GM18511 (cell line): ENCODE data around the gene VSIG8.

Experiments used
- ATAC-seq: cut with Tn5 transposase; IDR thresholded peaks from one replicate; pipeline ENCODE4 v1.9.1; 2021; ENCODE audit warnings: mild to moderate bottlenecking, moderate library complexity; ENCODE audit not compliant: unreplicated experiment

The VSIG8 gene

DNA sequence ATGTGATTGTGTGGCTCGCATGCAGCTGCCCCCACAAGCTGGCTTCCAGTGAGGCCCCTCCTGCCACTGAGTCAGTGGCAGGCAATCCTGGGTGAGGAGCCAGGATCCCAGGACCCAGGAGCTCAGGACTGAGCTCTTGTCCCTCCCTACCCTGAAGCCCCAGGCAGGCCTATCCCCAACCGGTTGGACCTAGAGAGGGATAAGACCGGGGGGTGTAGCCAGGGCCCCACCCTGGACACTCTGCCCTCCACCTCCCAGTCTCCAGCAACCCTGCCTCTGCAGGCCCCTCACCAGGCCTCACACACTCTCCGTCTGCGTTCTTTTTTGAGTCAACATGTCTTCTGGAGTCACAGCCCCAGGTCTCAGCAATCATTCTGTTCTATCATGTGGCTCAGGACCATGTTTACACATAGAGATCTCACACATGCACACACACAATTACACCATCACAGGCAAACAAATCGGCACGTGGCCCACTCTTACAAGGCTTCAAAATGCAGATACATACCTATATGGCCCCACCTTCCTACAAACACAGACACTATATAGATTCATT is 2.6 kb downstream of the VSIG8 start:
- ATAC-seq = no peak

- ATAC-seq = no peak
These were observed 4.6 kb downstream of the VSIG8 start for GRCh38 chr1:159857889-159858288.

DNA sequence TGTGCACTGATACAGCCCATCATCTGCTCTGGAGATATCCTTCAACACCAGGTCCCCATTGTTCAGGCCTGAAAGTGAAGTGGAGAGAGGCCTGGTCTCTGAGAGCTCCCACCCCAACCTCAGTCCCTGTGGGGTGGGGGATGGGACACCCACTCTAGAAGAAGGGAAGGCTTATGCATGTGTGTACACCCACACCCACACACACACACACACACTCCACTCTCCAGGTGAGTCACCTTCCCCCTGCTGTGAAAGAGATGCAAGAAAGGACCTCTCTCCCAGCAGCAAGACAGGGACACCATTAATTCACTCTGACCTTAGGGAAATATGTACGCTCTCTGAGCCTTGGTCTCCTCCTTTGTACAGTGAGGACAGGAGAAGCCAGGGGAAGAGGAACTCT is 5.9 kb downstream of the VSIG8 start:
- no peak for ATAC-seq

- no peak for ATAC-seq
These were observed 6.7 kb downstream of the VSIG8 start for GRCh38 chr1:159855709-159856108.

- ATAC-seq = peak; percentile 92
These were observed 7.7 kb downstream of the VSIG8 start for GRCh38 chr1:159854693-159855192.

DNA sequence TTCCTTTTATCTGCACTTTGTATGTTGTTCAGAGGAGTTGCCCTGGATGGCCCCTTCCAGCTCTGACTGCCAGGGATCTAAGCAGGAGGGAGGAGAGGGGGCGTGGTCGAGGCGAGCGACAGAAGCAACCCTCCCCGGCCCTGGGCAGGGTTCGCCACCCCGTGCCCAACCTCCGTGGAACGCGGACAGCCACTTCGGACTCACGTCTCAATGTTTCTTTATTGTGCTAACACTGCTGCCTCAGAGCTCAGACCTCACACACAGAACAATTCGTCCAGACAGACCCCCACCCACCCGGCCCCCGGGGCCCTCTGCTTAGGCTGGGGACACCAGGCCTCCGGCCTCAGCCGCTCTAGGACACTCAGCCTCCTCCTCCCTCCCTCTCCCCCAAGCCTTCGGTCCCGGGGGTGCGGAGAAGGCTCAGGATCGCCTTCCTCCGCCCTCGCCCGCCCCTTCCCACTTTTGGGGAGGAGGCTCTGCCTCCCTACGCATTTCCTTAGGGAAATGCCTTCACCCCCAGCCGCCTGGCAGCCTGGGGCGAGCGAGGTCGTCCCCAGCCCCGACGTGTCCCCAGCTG is 8.3 kb downstream of the VSIG8 start:
- ATAC-seq = peak; percentile 21

- ATAC-seq = no peak
These were observed 8.9 kb downstream of the VSIG8 start for GRCh38 chr1:159853417-159854115.

DNA sequence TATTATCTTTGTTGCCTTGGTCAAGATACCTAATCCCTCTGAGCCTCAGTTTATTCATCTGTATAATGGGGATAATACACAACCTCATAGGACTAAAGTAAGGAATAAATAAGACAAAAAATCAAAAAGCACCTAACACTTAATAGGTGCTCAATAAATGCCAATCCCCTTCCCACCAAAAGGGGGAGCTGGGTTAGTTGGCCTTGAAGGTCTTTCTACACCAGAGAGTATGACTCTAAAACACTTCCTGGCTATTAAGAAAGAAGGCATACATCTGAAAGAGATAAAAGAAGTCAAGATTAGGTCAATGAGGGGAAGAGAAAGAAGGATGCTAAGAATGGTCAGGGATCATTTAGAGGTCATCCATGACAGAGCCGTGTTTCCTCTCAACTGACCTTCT is 11.1 kb downstream of the VSIG8 start:
- no peak for ATAC-seq

- ATAC-seq = no peak
These were observed 12.7 kb downstream of the VSIG8 start for GRCh38 chr1:159849626-159850366.

DNA sequence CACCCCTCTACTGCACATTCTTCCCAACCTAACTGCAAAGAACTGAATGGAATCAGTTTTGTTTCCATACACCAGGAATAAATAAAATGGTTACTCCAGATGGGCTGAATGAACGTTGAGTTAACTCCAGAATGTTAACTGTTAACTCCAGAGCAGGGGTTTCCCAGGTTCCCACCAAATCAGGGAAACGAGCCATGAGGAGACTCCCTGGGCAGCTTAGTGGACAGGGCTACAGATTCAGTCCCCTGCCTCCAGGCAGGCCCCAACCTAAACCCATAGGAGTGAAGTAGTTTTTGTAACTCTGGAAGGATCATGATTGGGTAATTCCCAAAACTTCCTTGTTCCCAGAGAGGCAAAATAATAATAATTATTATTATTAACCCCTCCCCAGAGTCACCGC is 14.1 kb downstream of the VSIG8 start:
- no peak for ATAC-seq

DNA sequence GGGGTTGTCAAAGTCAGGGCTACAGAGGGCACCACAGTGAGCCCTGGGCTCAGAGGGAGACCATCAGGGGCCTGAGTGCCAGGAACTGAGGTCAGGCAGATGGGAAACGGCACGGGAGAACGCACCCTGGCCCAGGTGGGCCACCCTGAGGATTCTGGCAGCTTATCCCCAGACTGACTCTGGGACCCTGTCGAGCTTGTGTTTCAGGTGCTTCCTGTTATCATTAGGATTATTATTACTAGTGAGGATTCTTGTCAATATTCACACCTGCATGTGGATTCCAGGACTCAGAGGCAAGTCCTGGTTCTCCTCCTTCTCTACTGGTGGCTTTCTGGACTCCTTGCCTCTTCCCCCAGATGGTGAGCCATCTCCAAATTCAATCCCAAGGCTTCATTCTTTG is 15.2 kb downstream of the VSIG8 start:
- ATAC-seq = no peak

DNA sequence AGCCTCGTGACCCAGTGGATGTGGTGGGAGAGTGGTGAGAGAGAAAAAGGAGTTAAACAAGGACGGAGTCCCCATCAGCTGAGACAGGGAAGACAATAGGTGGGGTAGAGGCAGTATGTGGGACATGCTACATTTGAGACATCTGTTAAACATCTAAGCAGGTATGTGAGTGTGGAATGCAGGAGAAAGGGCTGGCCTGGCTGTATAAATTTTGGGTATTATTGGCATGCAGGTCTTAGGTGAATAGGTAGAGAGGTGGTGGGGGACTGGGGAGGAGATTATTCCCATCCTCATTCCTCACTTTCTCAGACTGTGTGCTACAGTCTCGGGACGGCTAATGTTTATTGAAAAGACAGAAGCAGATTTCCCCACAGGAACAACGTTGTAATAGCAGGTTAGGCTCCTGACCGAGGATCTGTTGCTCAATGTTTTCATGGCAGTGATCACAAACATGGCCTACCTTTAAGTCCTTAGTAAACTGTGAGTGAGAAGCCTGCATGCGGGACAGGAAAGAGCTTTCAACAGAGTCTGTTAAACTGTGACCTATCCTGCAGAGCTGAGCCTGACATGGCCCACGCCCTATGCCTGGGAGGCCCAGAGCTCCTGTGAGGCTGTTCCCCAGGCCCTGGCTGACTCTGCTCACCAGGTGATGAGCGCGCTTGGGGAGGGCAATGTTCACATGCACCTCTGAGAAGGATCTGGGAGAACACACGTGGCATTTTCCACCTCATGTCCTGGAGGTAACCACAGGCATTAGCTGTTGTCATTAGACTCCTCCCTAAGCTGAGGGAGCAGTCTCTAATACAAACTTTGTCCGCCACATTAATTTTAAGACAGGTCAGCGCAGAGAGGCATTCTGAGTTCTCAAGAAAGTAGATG is 16.5 kb downstream of the VSIG8 start:
- no peak for ATAC-seq

DNA sequence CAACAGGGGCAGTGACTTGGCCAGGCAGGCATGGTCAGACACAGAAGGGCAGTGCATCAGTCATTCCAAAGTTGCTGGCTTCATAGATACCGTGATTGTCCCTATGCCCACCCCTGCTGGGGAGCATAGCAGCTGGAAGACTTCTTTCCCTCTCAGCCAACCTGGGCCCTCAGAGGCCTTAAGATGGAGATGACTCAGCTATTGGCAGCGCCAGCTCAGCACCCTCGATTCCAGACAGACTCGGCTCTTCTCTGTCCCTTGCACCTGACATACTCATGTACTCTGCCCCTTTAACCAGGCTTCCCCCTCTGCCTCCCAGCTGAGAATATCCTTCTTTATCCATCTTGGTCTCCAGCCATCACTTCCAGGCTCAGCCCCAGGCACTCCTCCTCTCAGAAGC is 19.0 kb downstream of the VSIG8 start:
- no peak for ATAC-seq

- ATAC-seq = no peak
These were observed 20.7 kb downstream of the VSIG8 start for GRCh38 chr1:159841749-159842148.

DNA sequence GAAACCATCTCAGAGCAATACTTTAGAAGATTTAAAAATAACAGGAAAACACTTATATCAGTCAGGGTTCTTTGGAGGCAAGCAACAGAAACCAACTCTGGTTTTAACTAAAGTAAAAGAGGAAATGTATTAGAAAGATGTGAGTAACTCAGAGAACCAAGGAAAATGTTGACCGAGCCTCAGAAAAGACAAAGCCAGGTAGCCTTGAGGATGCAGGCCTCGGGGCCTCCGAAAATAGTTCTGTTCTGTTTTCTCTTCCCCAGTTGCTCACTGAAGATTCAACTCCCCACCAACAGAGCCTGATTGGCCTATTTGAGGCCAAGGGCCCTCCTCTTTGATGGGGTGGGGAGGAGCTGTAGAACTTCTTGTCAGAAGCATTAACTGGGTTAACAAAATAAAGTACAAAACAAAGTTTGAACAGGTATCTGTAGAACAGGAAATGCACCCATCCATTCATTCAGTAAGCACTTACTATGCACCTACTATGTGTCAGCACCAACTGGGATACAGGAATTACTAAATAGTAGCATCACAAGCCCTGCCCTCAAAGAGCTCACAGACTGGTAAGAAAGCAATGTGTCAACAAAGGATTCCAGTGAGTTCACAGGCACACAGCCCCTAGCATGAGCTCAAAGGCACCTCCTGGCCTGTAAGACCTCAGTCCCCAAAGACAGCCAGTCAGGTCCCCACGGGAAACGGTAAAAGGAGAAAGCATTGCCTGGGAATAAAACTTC is 23.2 kb downstream of the VSIG8 start:
- ATAC-seq = peak; percentile 83

- peak; percentile 78 for ATAC-seq
These were observed 23.7 kb downstream of the VSIG8 start for GRCh38 chr1:159838715-159839114.

DNA sequence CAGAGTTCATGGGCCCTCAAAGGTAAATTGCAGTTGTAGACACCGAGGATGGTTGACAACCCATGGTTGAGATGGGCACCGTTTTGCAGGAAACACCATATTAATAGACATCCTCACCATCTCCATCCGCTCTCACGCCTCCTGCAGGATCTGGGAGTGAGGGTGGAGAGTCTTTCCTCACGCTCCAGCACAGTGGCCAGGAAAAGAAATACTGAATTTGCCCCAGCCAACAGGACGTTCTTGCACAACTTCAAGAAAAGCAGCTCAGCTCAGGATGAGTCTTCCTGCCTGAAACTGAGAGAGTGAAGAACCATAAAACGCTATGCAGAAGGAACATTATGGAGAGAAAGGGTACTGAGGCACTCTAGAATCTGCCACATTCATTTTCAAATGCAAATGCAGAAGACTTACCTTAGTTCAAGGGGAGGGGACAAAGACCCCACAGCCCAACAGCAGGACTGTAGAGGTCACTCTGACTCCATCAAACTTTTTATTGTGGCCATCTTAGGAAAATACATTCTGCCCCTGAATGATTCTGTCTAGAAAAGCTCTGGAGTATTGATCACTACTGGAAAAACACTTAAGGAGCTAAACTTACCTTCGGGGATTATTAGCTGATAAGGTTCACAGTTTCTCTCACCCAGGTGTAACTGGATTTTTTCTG is 26.5 kb downstream of the VSIG8 start:
- no peak for ATAC-seq

DNA sequence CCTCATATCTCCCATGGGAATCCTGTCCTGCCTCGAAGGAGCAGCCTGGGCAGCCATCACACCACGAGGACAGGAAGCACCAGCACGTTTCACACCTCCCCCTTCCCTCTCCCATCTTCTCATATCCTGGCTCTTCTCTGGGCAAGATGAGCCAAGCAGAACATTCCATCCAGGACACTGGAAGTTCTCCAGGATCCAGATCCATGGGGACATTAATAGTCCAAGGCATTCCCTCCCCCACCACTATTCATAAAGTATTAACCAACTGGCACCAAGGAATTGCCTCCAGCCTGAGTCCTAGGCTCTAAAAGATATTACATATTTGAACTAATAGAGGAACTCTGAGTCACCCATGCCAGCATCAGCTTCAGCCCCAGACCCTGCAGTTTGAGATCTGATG is 27.1 kb downstream of the VSIG8 start:
- ATAC-seq = no peak

GRCh38 chr1:159832309-159832708 is 30.1 kb downstream of the VSIG8 start:
- ATAC-seq = no peak
